Chondrocyte (in vitro differentiated cells): ENCODE data around the gene OR2W1. TPM values are rescaled to one million over a fixed set of nuclear protein-coding genes. Genes with fewer than 3 reads are reported as not detected.

Experiments
- DNase-seq: peaks from one replicate; pipeline ENCODE4 v3.0.0; 2021; ENCODE audit warnings: mixed read lengths, low spot score
- H3K27ac Mint-ChIP-seq: one replicate; pipeline ENCODE4 v1.8.0; 2021; ENCODE audit warnings: mild to moderate bottlenecking, moderate library complexity, mixed read lengths; ENCODE audit not compliant: unreplicated experiment
- H3K27me3 Mint-ChIP-seq: 2 replicates; pipeline ENCODE4 v1.8.0; 2021; ENCODE audit warnings: low read depth, mixed read lengths
- H3K36me3 Mint-ChIP-seq: 2 replicates; pipeline ENCODE4 v1.8.0; 2021; ENCODE audit warnings: low read depth, mixed read lengths
- H3K4me1 Mint-ChIP-seq: 2 replicates; pipeline ENCODE4 v1.8.0; 2021; ENCODE audit warnings: low read depth, mild to moderate bottlenecking, mixed read lengths
- H3K4me3 Mint-ChIP-seq: one replicate; pipeline ENCODE4 v1.8.0; 2021; ENCODE audit warnings: mild to moderate bottlenecking, moderate library complexity, mixed read lengths; ENCODE audit not compliant: unreplicated experiment
- H3K9me3 Mint-ChIP-seq: 2 replicates; pipeline ENCODE4 v1.8.0; 2021; ENCODE audit warnings: low read depth, mixed read lengths
- CTCF ChIP-seq: fragments of 200-600 bp; sonication (generic); IDR thresholded peaks from 2 replicates; pipeline ENCODE4 v1.5.0; 2021; ENCODE audit warnings: antibody characterized with exemption, mild to moderate bottlenecking, moderate library complexity
- total RNA-seq: library from RNA; stranded (reverse); gene quantifications from 3 replicates; pipeline ENCODE4 v1.2.1, GENCODE V29; 2021

OR2W1 gene
- total RNA-seq, 1 donor from 2014 or later: not detected

- Mint-ChIP-seq H3K27me3 (peaks cover 45% of the 10 kb centered on the region), H3K27ac (no peak overlapping the region), H3K4me3 (no peak overlapping the region), H3K4me1 (no peaks in the 10 kb centered on the region), H3K9me3 (peaks cover 3% of the 10 kb centered on the region), H3K36me3 (no peaks in the 10 kb centered on the region)
- no peak for DNase-seq
- no peak for TF ChIP-seq CTCF
Observed at GRCh38 chr6:29025927-29026585, 18.9 kb downstream of the OR2W1 start.

- no peak for DNase-seq
- H3K9me3 Mint-ChIP-seq: peaks cover 3% of the 10 kb centered on the region
- H3K4me3 Mint-ChIP-seq: no peak overlapping the region
- no peak for TF ChIP-seq CTCF
- H3K36me3 Mint-ChIP-seq: no peaks in the 10 kb centered on the region
- H3K27ac Mint-ChIP-seq: no peak overlapping the region
- peaks cover 6% of the 10 kb centered on the region for H3K4me1 Mint-ChIP-seq
- H3K27me3 Mint-ChIP-seq: peaks cover 50% of the 10 kb centered on the region
Observed at GRCh38 chr6:29021434-29021833, 23.5 kb downstream of the OR2W1 start.

GRCh38 chr6:29019629-29020028, 25.3 kb downstream of the OR2W1 start:
- Mint-ChIP-seq H3K9me3 (peaks cover 3% of the 10 kb centered on the region), H3K27me3 (peaks cover 40% of the 10 kb centered on the region), H3K4me1 (peaks cover 11% of the 10 kb centered on the region), H3K4me3 (no peak overlapping the region), H3K27ac (no peak overlapping the region), H3K36me3 (no peaks in the 10 kb centered on the region)
- DNase-seq: no peak
- no peak for TF ChIP-seq CTCF

- DNase-seq: no peak
- Mint-ChIP-seq H3K4me1 (peaks cover 11% of the 10 kb centered on the region), H3K27ac (no peak overlapping the region), H3K36me3 (no peaks in the 10 kb centered on the region), H3K27me3 (peaks cover 34% of the 10 kb centered on the region), H3K9me3 (peaks cover 3% of the 10 kb centered on the region), H3K4me3 (peak overlapping the region; percentile 79)
- no peak for TF ChIP-seq CTCF
Observed at GRCh38 chr6:29017428-29017802, 27.6 kb downstream of the OR2W1 start.

- DNase-seq: no peak
- Mint-ChIP-seq H3K4me1 (peaks cover 11% of the 10 kb centered on the region), H3K36me3 (no peaks in the 10 kb centered on the region), H3K27me3 (peaks cover 27% of the 10 kb centered on the region), H3K9me3 (peaks cover 3% of the 10 kb centered on the region), H3K4me3 (peak overlapping the region; percentile 79), H3K27ac (peak overlapping the region; percentile 60)
- TF ChIP-seq CTCF: peak; percentile 94
Observed at GRCh38 chr6:29016559-29017427, 28.2 kb downstream of the OR2W1 start.
